PC-9 (cell line): Measurements from ENCODE around the gene LRRC28.

Experiments used
- EZH2 ChIP-seq: fragments of 200-600 bp; sonication (generic); IDR thresholded peaks from 2 replicates; pipeline ENCODE4 v1.8.0; 2017; ENCODE audit warnings: antibody characterized with exemption, low read depth
- TF ChIP-seq, protein P1 (sequence below): fragments of 200-600 bp; sonication (generic); conservative IDR thresholded peaks from 2 replicates; pipeline ENCODE4 v1.6.1; 2017; ENCODE audit warnings: mixed run types, antibody characterized with exemption, mild to moderate bottlenecking, moderate library complexity

DNA sequence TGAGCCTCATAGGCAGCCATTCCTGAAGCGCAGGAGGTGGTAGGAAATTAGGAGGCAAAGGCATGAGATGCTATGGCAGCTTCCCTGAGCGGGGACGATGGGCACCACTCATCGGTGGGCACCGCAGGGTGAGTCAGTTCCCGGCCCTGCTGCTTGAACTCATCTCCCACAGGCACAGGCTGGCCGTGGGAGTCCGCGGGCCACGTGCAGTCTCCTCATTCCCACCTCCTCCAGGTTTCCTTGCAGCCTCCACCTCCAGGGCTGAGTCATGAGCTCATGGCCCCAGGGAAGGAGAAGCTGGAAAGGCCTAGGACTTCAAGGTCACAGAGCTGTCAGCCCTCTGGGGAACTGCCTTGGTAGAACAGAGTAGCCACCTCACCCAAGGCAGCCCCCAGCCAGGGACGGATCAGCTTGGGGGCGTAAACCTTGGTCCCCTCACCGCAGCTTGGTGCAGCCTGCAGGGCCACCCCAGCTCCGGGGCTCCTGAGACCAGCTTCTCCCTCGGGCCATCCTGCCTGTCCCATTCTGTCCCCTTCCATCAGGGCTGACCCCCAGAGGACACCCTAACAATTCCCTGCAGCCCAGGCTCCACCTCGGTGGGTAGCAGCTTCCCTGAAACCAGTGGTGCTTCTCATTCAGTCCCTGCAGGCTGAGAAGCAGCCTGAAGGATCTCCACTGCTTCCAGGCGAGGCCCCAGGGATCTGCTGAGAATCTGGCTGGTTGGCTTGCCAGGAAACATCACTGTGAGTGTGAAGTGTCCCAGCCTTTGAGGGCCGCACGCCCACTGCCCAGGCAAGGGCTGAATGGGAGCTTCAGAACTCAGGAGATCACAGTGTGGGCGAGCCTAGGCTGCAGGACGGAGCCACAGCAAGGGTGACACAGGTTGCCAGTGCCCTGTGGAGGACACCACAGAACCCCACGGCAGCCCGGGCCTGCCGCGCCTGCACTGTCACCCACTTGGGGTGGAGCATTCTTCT, 163.8 kb downstream of the LRRC28 start:
- TF ChIP-seq, protein P1, sequence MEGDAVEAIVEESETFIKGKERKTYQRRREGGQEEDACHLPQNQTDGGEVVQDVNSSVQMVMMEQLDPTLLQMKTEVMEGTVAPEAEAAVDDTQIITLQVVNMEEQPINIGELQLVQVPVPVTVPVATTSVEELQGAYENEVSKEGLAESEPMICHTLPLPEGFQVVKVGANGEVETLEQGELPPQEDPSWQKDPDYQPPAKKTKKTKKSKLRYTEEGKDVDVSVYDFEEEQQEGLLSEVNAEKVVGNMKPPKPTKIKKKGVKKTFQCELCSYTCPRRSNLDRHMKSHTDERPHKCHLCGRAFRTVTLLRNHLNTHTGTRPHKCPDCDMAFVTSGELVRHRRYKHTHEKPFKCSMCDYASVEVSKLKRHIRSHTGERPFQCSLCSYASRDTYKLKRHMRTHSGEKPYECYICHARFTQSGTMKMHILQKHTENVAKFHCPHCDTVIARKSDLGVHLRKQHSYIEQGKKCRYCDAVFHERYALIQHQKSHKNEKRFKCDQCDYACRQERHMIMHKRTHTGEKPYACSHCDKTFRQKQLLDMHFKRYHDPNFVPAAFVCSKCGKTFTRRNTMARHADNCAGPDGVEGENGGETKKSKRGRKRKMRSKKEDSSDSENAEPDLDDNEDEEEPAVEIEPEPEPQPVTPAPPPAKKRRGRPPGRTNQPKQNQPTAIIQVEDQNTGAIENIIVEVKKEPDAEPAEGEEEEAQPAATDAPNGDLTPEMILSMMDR, result no peak
- TF ChIP-seq EZH2, result no peak
